Panc1 (cell line): Measurements from ENCODE around the gene KIAA1191.

Experiments used
- CTCF ChIP-seq: fragments of 450-650 bp; IDR thresholded peaks from 2 replicates; pipeline ENCODE4 v1.5.1; 2017; ENCODE audit warnings: mild to moderate bottlenecking
- POLR2AphosphoS5 ChIP-seq: IDR thresholded peaks from 2 replicates; pipeline ENCODE4 v1.6.1; 2012; ENCODE audit warnings: mild to moderate bottlenecking, low read depth, low read length, moderate library complexity
- REST ChIP-seq, 2 experiments: IDR thresholded peaks; 2 replicates each; pipeline ENCODE4 v1.6.1; 2011 to 2012; ENCODE audit warnings: low read depth in 2 of 2, control low read depth in 1 of 2, low read length in 1 of 2, mild to moderate bottlenecking in 1 of 2, moderate library complexity in 1 of 2; ENCODE audit not compliant: insufficient read depth in 1 of 2
- SIN3A ChIP-seq: IDR thresholded peaks from 2 replicates; pipeline ENCODE4 v1.6.1; 2012; ENCODE audit warnings: low read depth, mild to moderate bottlenecking, low read length, moderate library complexity, borderline replicate concordance; ENCODE audit not compliant: insufficient read depth
- TCF7L2 ChIP-seq: IDR thresholded peaks from 2 replicates; pipeline ENCODE4 v1.6.1; 2011; ENCODE audit warnings: mild to moderate bottlenecking, low read depth, low read length, inconsistent platforms

- TF ChIP-seq REST (IDR thresholded peaks at IDR 0.05; ENCODE audit: insufficient read depth in 1 of 2, low read depth in 2 of 2, low read length in 1 of 2) (no peak), POLR2AphosphoS5 (no peak), CTCF (no peak), TCF7L2 (no peak), SIN3A (no peak)
Measured at GRCh38 chr5:176353533-176353932, 8.0 kb downstream of the KIAA1191 start.
